Ramos (cell line): Measurements from ENCODE around the gene ADAMTSL3.

ENCODE experiments used
- in situ Hi-C: fragments of 300-500 bp; cut with MboI; formaldehyde crosslinking; loops from one replicate; pipeline ENCODE4 v1.14.3; 2022; ENCODE audit warnings: low sequenced_read_pairs; ENCODE audit not compliant: unreplicated experiment

ADAMTSL3 gene

GRCh38 chr15:83816124-83816883 is 162.4 kb downstream of the ADAMTSL3 start:
- in situ Hi-C loops, result no loop called here

DNA sequence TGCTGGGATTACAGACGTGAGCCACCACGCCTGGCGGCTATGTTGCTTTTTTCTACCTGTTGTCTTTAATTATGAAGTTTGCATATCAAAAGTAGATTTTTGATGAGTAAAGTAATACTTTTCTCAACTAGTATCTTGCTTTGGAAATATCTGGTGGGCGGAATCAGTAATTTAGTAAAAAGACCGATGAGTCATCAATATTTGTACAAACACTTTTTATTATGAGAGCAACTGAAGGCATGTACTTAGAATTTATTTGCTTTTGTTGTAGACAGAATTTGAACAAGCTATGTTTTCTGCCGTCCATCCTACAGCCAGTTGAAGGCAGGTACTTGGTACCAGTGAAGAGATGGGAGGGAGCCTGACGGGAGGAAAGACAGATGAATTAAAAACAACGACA is 164.7 kb downstream of the ADAMTSL3 start:
- in situ Hi-C loops, result no loop called here

- in situ Hi-C loops, result no loop called here
Observed at GRCh38 chr15:83830381-83830780, 176.5 kb downstream of the ADAMTSL3 start.

GRCh38 chr15:83833569-83833968 is 179.6 kb downstream of the ADAMTSL3 start:
- in situ Hi-C loops, result no loop called here

GRCh38 chr15:83835479-83835878 is 181.6 kb downstream of the ADAMTSL3 start:
- in situ Hi-C loops, result no loop called here

GRCh38 chr15:83837945-83838571 is 184.1 kb downstream of the ADAMTSL3 start:
- in situ Hi-C loops, result no loop called here

DNA sequence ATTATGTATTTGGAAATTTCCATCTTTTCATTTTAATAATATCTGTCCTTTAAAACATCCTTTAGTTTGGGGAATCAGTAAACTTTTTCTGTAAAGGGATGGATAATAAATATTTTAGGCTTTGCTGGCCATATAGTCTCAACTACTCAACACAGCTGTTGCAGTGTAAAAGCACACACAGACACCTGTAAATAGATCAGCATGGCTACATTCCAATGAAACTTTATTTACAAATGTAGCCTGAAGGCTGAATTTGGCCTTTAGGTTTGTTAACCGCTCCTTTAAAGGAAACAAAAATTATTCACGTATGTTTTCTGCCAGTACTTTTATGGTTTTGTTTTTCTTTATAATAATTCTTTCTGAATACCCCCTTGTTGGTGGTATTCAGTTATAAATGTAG is 184.8 kb downstream of the ADAMTSL3 start:
- in situ Hi-C loops, result no loop called here

DNA sequence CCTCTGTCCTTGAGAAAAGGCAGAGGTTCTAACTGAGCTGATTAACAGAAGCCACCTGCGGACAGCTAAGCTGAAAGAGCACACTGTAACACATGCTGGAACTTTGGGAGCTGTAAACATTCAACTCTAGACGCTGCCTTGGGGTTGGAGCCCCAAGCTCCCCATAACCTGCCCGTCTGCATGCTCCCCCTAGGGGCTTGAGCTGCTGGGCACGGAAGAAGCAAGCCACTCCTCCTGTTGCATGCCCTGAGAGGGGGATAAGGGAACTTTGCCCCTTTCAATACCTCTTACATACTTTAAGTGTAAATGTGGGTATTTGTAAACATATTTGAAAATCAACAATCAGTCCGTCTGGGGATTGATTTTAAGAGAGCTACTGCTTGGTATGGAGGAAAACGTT is 188.4 kb downstream of the ADAMTSL3 start:
- in situ Hi-C loops, result no loop called here

GRCh38 chr15:83843471-83843871 is 189.5 kb downstream of the ADAMTSL3 start:
- in situ Hi-C loops, result no loop called here

- in situ Hi-C loops, result no loop called here
Observed at GRCh38 chr15:83844742-83845141, 190.8 kb downstream of the ADAMTSL3 start.

DNA sequence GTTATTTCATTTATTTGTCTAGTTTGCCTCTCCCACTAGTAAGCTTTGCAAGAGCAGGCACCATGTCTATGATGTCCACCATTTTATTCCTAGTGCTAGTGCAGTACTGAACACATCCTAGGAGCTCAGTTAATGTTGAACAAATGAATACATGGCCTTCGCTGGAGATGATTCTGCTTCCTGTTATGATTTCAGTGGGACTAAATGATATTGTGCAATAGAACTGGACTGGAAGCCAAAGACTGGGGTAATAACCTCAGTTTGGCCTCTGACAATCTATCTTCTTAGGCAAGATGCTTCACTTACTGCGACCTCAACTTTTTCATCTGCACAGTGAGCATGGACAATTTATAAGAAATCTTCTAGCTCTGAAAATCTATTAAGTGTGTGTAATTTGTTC is 191.3 kb downstream of the ADAMTSL3 start:
- in situ Hi-C loops, result no loop called here

DNA sequence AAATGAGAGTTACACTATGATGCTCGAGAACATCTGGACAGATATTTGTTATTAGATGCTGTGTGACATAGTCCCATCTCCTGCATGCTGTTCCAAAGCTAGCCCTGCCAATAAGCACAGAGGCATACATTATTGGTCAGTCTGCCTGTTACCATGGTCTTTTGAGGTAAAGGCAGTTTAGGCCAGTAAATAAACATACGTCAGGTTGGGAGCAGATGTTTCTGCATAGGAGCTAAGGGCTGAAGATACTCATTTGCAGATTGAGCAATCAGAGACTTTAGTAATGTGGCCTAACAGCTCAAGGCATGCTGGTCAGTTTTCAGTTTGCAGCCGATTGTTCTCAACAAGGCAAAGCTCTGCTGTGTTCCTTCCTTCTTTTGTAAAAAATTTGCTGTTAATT is 192.9 kb downstream of the ADAMTSL3 start:
- in situ Hi-C loops, result no loop called here

DNA sequence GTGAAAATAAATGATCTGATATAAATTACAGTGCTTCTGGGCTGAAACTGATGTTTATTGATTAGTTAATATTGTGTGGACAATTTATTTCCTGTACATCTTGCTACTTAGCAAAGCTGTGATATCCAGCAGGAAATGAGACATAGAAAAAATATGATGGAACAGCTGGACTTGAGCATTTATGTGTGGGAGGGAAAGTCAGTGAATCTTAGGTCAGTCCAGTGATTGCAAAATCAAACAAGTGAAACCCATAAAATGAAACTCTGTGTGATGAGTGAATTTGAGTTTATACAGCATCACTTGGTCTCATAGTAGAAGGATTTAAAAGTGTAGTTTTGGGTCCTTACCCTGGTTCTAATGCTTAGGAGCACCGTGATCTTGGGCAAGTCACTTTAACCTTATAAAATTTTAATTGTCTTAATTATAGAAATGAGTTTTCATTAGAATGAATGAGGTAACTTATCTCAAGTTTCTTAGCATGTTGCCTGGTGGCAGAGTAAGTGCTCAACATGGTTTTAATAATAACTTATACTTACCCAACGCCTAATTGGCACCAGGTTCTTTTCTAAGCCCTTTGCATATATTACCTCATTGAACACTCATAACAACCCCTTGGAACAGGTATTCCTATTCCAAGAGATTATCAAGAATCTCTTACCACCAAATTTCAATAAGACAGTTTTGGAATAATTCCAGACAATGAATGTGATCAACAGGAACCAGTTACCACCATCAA is 194.6 kb downstream of the ADAMTSL3 start:
- in situ Hi-C loops, result no loop called here

GRCh38 chr15:83850015-83850414 is 196.1 kb downstream of the ADAMTSL3 start:
- in situ Hi-C loops, result no loop called here

DNA sequence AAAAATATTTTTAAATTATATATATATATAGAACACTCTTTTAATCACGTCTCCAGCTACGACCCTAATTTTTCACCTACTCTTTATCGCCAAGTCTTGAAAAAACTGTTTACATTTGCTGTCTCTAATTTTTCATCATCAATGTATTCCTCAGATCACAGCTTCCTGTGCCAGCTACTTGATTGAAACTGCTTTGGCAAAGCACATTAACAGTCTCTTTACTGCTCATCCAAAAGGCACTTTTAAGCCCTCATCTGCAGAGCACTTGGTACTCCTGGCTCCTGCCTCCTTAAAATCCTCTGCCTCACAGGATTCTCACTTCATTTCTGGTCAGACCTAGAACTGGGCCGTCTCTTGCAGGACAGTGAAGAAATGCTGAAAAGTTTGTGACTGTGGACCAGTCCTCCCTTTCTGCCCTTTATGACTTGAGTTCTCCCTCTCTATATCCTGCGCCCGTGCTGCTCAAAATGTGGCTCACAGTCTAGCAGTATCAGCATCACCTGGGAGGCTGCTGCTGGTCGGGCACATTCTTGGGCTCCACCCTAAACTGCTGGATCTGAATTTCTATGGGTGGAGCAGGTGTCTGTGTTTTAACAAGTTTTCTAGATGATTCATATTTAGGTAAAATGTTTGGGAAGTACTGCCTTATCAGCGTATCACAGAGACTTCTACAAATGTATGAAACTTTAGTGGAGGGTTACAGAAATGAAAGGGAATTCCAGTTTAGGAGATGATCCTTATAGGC is 196.8 kb downstream of the ADAMTSL3 start:
- in situ Hi-C loops, result no loop called here

- in situ Hi-C loops, result no loop called here
Observed at GRCh38 chr15:83853232-83853631, 199.3 kb downstream of the ADAMTSL3 start.

GRCh38 chr15:83854321-83854720 is 200.4 kb downstream of the ADAMTSL3 start:
- in situ Hi-C loops, result no loop called here

- in situ Hi-C loops, result no loop called here
Observed at GRCh38 chr15:83854950-83855707, 201.2 kb downstream of the ADAMTSL3 start.

- in situ Hi-C loops, result no loop called here
Observed at GRCh38 chr15:83855956-83856355, 202.0 kb downstream of the ADAMTSL3 start.
